HG02623 (cell line): Measurements from ENCODE around the gene USP27X.

Source experiments
- ATAC-seq: cut with Tn5 transposase; IDR thresholded peaks from one replicate; pipeline ENCODE4 v1.9.1; 2021; ENCODE audit warnings: moderate library complexity; ENCODE audit not compliant: unreplicated experiment

Gene USP27X

GRCh38 chrX:49880668-49881067 is 1.4 kb downstream of the USP27X start:
- no peak for ATAC-seq

- ATAC-seq = no peak
Observed at GRCh38 chrX:49884290-49884862, 5.1 kb downstream of the USP27X start.

GRCh38 chrX:49892542-49892941 is 13.3 kb downstream of the USP27X start:
- ATAC-seq = no peak

- ATAC-seq = no peak
Observed at GRCh38 chrX:49896951-49897350, 17.7 kb downstream of the USP27X start.

GRCh38 chrX:49901048-49901447 is 21.8 kb downstream of the USP27X start:
- ATAC-seq = no peak

GRCh38 chrX:49910344-49910743 is 31.1 kb downstream of the USP27X start:
- ATAC-seq = no peak

GRCh38 chrX:49912086-49912485 is 32.8 kb downstream of the USP27X start:
- ATAC-seq = no peak

GRCh38 chrX:49912861-49913260 is 33.6 kb downstream of the USP27X start:
- no peak for ATAC-seq

- peak; percentile 48 for ATAC-seq
Observed at GRCh38 chrX:49915361-49916222, 36.3 kb downstream of the USP27X start.

GRCh38 chrX:49919617-49920016 is 40.3 kb downstream of the USP27X start:
- no peak for ATAC-seq

- ATAC-seq = no peak
Observed at GRCh38 chrX:49921109-49921508, 41.8 kb downstream of the USP27X start.

GRCh38 chrX:49922291-49923241 is 43.3 kb downstream of the USP27X start, which contains the start of gene CLCN5:
Gene CLCN5 (plus strand): TSS chrX:49922596. CDS start chrX:49925299, 2,703 bp downstream.
- ATAC-seq = peak; percentile 97

GRCh38 chrX:49925176-49925575 is 45.9 kb downstream of the USP27X start:
- ATAC-seq = no peak

GRCh38 chrX:49930039-49930438 is 50.8 kb downstream of the USP27X start:
- no peak for ATAC-seq
